Measurements from ENCODE around the gene STX2. TPM values are rescaled to one million over a fixed set of nuclear protein-coding genes. Genes with fewer than 3 reads are reported as not detected.
A peak's percentile ranks its signal among the peaks of the same experiment; 100 is the strongest.

STX2 gene
- total and polyA plus RNA-seq, 2 experiments from 2014 or later, result 16.4 to 35.4 TPM

- TF ChIP-seq REST (IDR thresholded peaks at IDR 0.05; ENCODE audit: unreplicated experiment), result no peak
- no peak for TF ChIP-seq STAT1 (IDR thresholded peaks at IDR 0.05; ENCODE audit: unreplicated experiment)
- no peak for TF ChIP-seq EZH2 (IDR thresholded peaks at IDR 0.05; ENCODE audit: low read depth, unreplicated experiment)
These were observed 23.9 kb downstream of the STX2 start (continued) for GRCh38 chr12:130815028-130815741.

GRCh38 chr12:130813949-130814348 lies 25.1 kb downstream of the STX2 start:
- Histone ChIP-seq H3F3A (replicated peaks; ENCODE audit: low read depth) (peaks cover 7% of the 10 kb centered on the region; the same call in 1 of the 2 replicates), H3K36me3 (ENCODE audit: insufficient read depth) (no peaks in the 10 kb centered on the region; the same call in 1 of the 2 replicates), H3K4me2 (no peak overlapping the region), H3K9me2 (ENCODE audit: insufficient read depth) (no peaks in the 10 kb centered on the region), H2AFZ (no peak overlapping the region), H3K27me3 (ENCODE audit: insufficient read depth) (no peaks in the 10 kb centered on the region), H3K4me1 (ENCODE audit: insufficient read depth) (peaks cover 46% of the 10 kb centered on the region), H4K20me1 (replicated peaks; ENCODE audit: insufficient read depth) (no peaks in the 10 kb centered on the region), H3K27ac (ENCODE audit: low read depth) (peak overlapping the region; percentile 72; the same call in 1 of the 2 replicates), H3K4me3 (no peak overlapping the region), H3K79me2 (replicated peaks; ENCODE audit: insufficient read depth) (0 out of 2 replicates have a peak, but pooled peaks cover 4% of the 10 kb centered on the region)
- ATAC-seq (no peak), DNase-seq (ENCODE audit: low spot score) (no peak)
- Mint-ChIP-seq H3K36me3 (ENCODE audit: low read depth) (peaks cover 15% of the 10 kb centered on the region; the same call in 2 of the 3 replicates), H3K9me3 (no peaks in the 10 kb centered on the region), H3K27ac (peak overlapping the region; percentile 23), H3K27me3 (ENCODE audit: insufficient read depth, low read depth, poor library complexity) (peaks cover 9% of the 10 kb centered on the region), H3K4me1 (peaks cover 58% of the 10 kb centered on the region), H3K4me3 (no peak overlapping the region)
- TF ChIP-seq STAT1 (IDR thresholded peaks at IDR 0.05; ENCODE audit: unreplicated experiment) (no peak), REST (IDR thresholded peaks at IDR 0.05; ENCODE audit: unreplicated experiment) (no peak), ETS1 (IDR thresholded peaks at IDR 0.05) (no peak), NANOG (IDR thresholded peaks at IDR 0.05; ENCODE audit: borderline replicate concordance) (no peak), EZH2phosphoT487 (IDR thresholded peaks at IDR 0.05; ENCODE audit: unreplicated experiment) (no peak), ZNF331 (CRISPR knock-in tag; IDR thresholded peaks at IDR 0.05; ENCODE audit: low read depth) (no peak), EZH2 (IDR thresholded peaks at IDR 0.05; ENCODE audit: low read depth, unreplicated experiment) (no peak), ZNF462 (CRISPR knock-in tag; IDR thresholded peaks at IDR 0.05) (no peak), POLR2AphosphoS5 (IDR thresholded peaks at IDR 0.05; ENCODE audit: low read depth) (no peak)

Data from GM23338 (cell line).